Measurements from ENCODE around the gene COPS7A. TPM values are rescaled to one million over a fixed set of nuclear protein-coding genes. Genes with fewer than 3 reads are reported as not detected.

The COPS7A gene
- total RNA-seq, 1 experiment from 2014 or later: 88.7 TPM

- no peak for DNase-seq
- Histone ChIP-seq H3K27me3 (ENCODE audit: insufficient read depth, low read depth) (no peaks in the 10 kb centered on the region), H3K36me3 (ENCODE audit: low read depth) (no peaks in the 10 kb centered on the region), H3K4me1 (replicated peaks; ENCODE audit: insufficient read depth) (peaks cover 36% of the 10 kb centered on the region), H3K4me3 (peak overlapping the region; percentile 70; the same call in 1 of the 2 replicates), H3K27ac (peak overlapping the region; percentile 17; the same call in 1 of the 2 replicates), H3K9me3 (ENCODE audit: insufficient read depth, low read depth) (no peaks in the 10 kb centered on the region), H4K20me1 (ENCODE audit: insufficient read depth) (peaks cover 19% of the 10 kb centered on the region; the same call in 1 of the 2 replicates), H2AFZ (peak overlapping the region; percentile 52; the same call in 1 of the 2 replicates), H3K4me2 (peak overlapping the region; percentile 77), H3K9me2 (ENCODE audit: insufficient read depth) (no peaks in the 10 kb centered on the region), H3F3A (ENCODE audit: insufficient read depth, low read depth) (peaks cover 33% of the 10 kb centered on the region), H3K79me2 (ENCODE audit: low read depth) (peaks cover 25% of the 10 kb centered on the region)
- intact Hi-C loops (cut with micrococcal nuclease; ENCODE audit: unreplicated experiment): loop anchor here (2.0 kb wide), 1 partner anchor 76 kb away; the partner anchor contains the start of gene ZNF384
- POLR2A ChIA-PET (ENCODE audit: unreplicated experiment): interaction anchor here (0.6 to 2.6 kb wide), 5 partner anchors 12 to 711 kb away, joined by 3 to 59 read pairs (median 9); partner anchors contain the start of genes CDCA3, MLF2 and USP5
- CTCF ChIA-PET: interaction anchor here (0.6 to 4.8 kb wide), 4 partner anchors 12 to 306 kb away, joined by 3 to 83 read pairs (median 10); partner anchors contain the start of genes CDCA3, LPAR5, MLF2 and USP5
- no TSS peak for BruUV-seq (replicated peaks)
- TF ChIP-seq CTCF (conservative IDR thresholded peaks at IDR 0.05) (no peak), EZH2 (IDR thresholded peaks at IDR 0.05; ENCODE audit: low read depth) (no peak)
Measured at GRCh38 chr12:6765048-6765633, 41.3 kb downstream of the COPS7A start.

- CTCF ChIA-PET: interaction anchor here (0.5 to 4.8 kb wide), 9 partner anchors 13 to 152 kb away, joined by 3 to 83 read pairs (median 7); partner anchors contain the start of genes CDCA3, LPAR5, MLF2 and USP5
- H3K4me1 ChIP-seq (replicated peaks; ENCODE audit: insufficient read depth): peaks cover 36% of the 10 kb centered on the region
- DNase-seq: peak; percentile 80 to 97
- POLR2A ChIA-PET (ENCODE audit: unreplicated experiment): interaction anchor here (0.5 to 2.6 kb wide), 27 partner anchors 10 to 819 kb away, joined by 3 to 59 read pairs (median 5); partner anchors contain the start of genes CDCA3, COPS7A, MLF2 and USP5
- peak within 1 kb of the TSS; percentile 82 for H3K4me2 ChIP-seq
- TSS peak; percentile 50 for BruUV-seq (replicated peaks)
- H4K20me1 ChIP-seq (ENCODE audit: insufficient read depth): peaks cover 19% of the 10 kb centered on the region
- H3K27ac ChIP-seq: peak within 1 kb of the TSS; percentile 54
- H3K4me3 ChIP-seq: peak within 1 kb of the TSS; percentile 70
- H3K79me2 ChIP-seq (ENCODE audit: low read depth): peaks cover 25% of the 10 kb centered on the region
- peaks cover 40% of the 10 kb centered on the region for H3F3A ChIP-seq (ENCODE audit: insufficient read depth, low read depth)
- no peaks in the 10 kb centered on the region for H3K9me2 ChIP-seq (ENCODE audit: insufficient read depth)
- H3K27me3 ChIP-seq (ENCODE audit: insufficient read depth, low read depth): no peaks in the 10 kb centered on the region
- no peaks in the 10 kb centered on the region for H3K9me3 ChIP-seq (ENCODE audit: insufficient read depth, low read depth)
- TF ChIP-seq CTCF (conservative IDR thresholded peaks at IDR 0.05): no peak
- no peak for TF ChIP-seq EZH2 (IDR thresholded peaks at IDR 0.05; ENCODE audit: low read depth)
- peak within 1 kb of the TSS; percentile 80 for H2AFZ ChIP-seq
- H3K36me3 ChIP-seq (ENCODE audit: low read depth): no peaks in the 10 kb centered on the region
- intact Hi-C loops (cut with micrococcal nuclease; ENCODE audit: unreplicated experiment): loop anchor here (1.0 to 2.0 kb wide), 2 partner anchors 77 to 86 kb away; partner anchors contain the start of genes USP5 and ZNF384
Measured at GRCh38 chr12:6765634-6766581, 42.1 kb downstream of the COPS7A start, which contains the start of gene PTMS. PTMS (plus strand) TSS chr12:6766363; CDS start chr12:6766706, 343 bp downstream.
